AG09309 (cell line): Measurements from ENCODE around the gene TNRC6A.

ENCODE experiments used
- DNase-seq: peaks from one replicate; pipeline ENCODE4 v3.0.0-alpha.2; 2010; ENCODE audit warnings: low read depth
- H3K4me3 ChIP-seq: 2 replicates; pipeline ENCODE4 v1.5.1; 2011; ENCODE audit warnings: mild to moderate bottlenecking, low read depth, low read length, moderate library complexity; ENCODE audit not compliant: control insufficient read depth
- CTCF ChIP-seq: IDR thresholded peaks from 2 replicates; pipeline ENCODE4 v1.5.1; 2011; ENCODE audit warnings: mild to moderate bottlenecking, low read depth, low read length, inconsistent platforms; ENCODE audit not compliant: insufficient read depth, control insufficient read depth; ENCODE audit errors: missing control alignments

TNRC6A gene

GRCh38 chr16:24764916-24765315, 35.5 kb downstream of the TNRC6A start:
- H3K4me3 ChIP-seq = no peak overlapping the region
- DNase-seq = no peak
- no peak for TF ChIP-seq CTCF

GRCh38 chr16:24766057-24766456, 36.6 kb downstream of the TNRC6A start:
- H3K4me3 ChIP-seq = no peak overlapping the region
- no peak for DNase-seq
- no peak for TF ChIP-seq CTCF

GRCh38 chr16:24769806-24770205, 40.4 kb downstream of the TNRC6A start:
- DNase-seq = peak; percentile 28
- no peak for TF ChIP-seq CTCF
- H3K4me3 ChIP-seq = no peak overlapping the region

GRCh38 chr16:24771132-24771778, 41.8 kb downstream of the TNRC6A start:
- no peak for TF ChIP-seq CTCF
- H3K4me3 ChIP-seq = no peak overlapping the region
- DNase-seq = no peak

GRCh38 chr16:24771779-24772157, 42.3 kb downstream of the TNRC6A start:
- no peak for DNase-seq
- no peak for TF ChIP-seq CTCF
- H3K4me3 ChIP-seq = no peak overlapping the region

GRCh38 chr16:24773771-24774427, 44.4 kb downstream of the TNRC6A start:
- no peak overlapping the region for H3K4me3 ChIP-seq
- no peak for TF ChIP-seq CTCF
- no peak for DNase-seq
